Skeletal muscle tissue (tissue), 1 donor: ENCODE measurements around the gene VMA21. TPM values are rescaled to one million over a fixed set of nuclear protein-coding genes. Genes with fewer than 3 reads are reported as not detected.

ENCODE experiments used
- total RNA-seq: library from RNA; depleted of rRNA; stranded (reverse); fragments of >200 nt; gene quantifications from one replicate; pipeline ENCODE4 v1.2.3, GENCODE V29; 2014

VMA21 gene
- total RNA-seq, 1 donor from 2014 or later = 19.3 TPM

Other genes starting within 250 kb of the VMA21 start
- gene GPR50, start 220.6 kb upstream of the VMA21 start, total RNA-seq = not detected
- gene PASD1, start 166.5 kb downstream of the VMA21 start, total RNA-seq = under 0.01 TPM